NCI-H2227 (cell line): ENCODE results near the gene VSTM2B.

Source experiments
- DNase-seq: peaks from one replicate; lab custom pipeline; 2025; ENCODE audit not compliant: unreplicated experiment; lab: John Stamatoyannopoulos, UW

VSTM2B gene

GRCh38 chr19:29587518-29587986 lies 61.8 kb downstream of the VSTM2B start:
- DNase-seq = no peak

GRCh38 chr19:29588095-29588494 lies 62.3 kb downstream of the VSTM2B start:
- DNase-seq = no peak

- no peak for DNase-seq
These were observed 64.5 kb downstream of the VSTM2B start for GRCh38 chr19:29590278-29590677.

- DNase-seq = no peak
These were observed 65.9 kb downstream of the VSTM2B start for GRCh38 chr19:29591670-29592069.

GRCh38 chr19:29593869-29594268 lies 68.1 kb downstream of the VSTM2B start:
- DNase-seq = no peak

- DNase-seq = no peak
These were observed 70.4 kb downstream of the VSTM2B start for GRCh38 chr19:29596080-29596727.

- DNase-seq = peak; percentile 94
These were observed 71.2 kb downstream of the VSTM2B start for GRCh38 chr19:29596885-29597525.

GRCh38 chr19:29598036-29598435 lies 72.2 kb downstream of the VSTM2B start:
- DNase-seq = no peak

- no peak for DNase-seq
These were observed 72.7 kb downstream of the VSTM2B start for GRCh38 chr19:29598496-29598895.

GRCh38 chr19:29603308-29603707 lies 77.5 kb downstream of the VSTM2B start:
- no peak for DNase-seq

GRCh38 chr19:29605653-29606419 lies 80.0 kb downstream of the VSTM2B start, which contains the start of gene POP4:
Gene POP4 (plus strand): TSS chr19:29606283. CDS start chr19:29606319, 36 bp downstream.
- peak; percentile 100 for DNase-seq

- peak; percentile 88 for DNase-seq
These were observed 80.6 kb downstream of the VSTM2B start for GRCh38 chr19:29606420-29606747.

GRCh38 chr19:29609636-29610035 lies 83.8 kb downstream of the VSTM2B start:
- DNase-seq = no peak

- no peak for DNase-seq
These were observed 84.4 kb downstream of the VSTM2B start for GRCh38 chr19:29610213-29610573.

GRCh38 chr19:29610574-29611271 lies 84.9 kb downstream of the VSTM2B start:
- DNase-seq = peak; percentile 98

- DNase-seq = no peak
These were observed 86.3 kb downstream of the VSTM2B start for GRCh38 chr19:29612121-29612520.

GRCh38 chr19:29612801-29613595 lies 87.2 kb downstream of the VSTM2B start:
- no peak for DNase-seq

- DNase-seq = no peak
These were observed 88.3 kb downstream of the VSTM2B start for GRCh38 chr19:29614046-29614445.
